ENCODE data around the gene QSOX2. TPM values are rescaled to one million over a fixed set of nuclear protein-coding genes. Genes with fewer than 3 reads are reported as not detected.

Gene QSOX2
- total RNA-seq, 6 donors from 2014 or later: 6.9 to 14.8 (median 10.1) TPM

- no peak for ATAC-seq (ENCODE audit: low FRiP score in 2 of 2)
Observed at GRCh38 chr9:136233411-136233810, 12.2 kb downstream of the QSOX2 start.

GRCh38 chr9:136232969-136233368 lies 12.6 kb downstream of the QSOX2 start:
- H3K9me3 ChIP-seq: no peaks in the 10 kb centered on the region
- H3K27ac ChIP-seq: no peak overlapping the region
- H3K27me3 ChIP-seq: no peaks in the 10 kb centered on the region
- no peak for TF ChIP-seq EP300 (IDR thresholded peaks at IDR 0.05)
- TF ChIP-seq, protein P1, sequence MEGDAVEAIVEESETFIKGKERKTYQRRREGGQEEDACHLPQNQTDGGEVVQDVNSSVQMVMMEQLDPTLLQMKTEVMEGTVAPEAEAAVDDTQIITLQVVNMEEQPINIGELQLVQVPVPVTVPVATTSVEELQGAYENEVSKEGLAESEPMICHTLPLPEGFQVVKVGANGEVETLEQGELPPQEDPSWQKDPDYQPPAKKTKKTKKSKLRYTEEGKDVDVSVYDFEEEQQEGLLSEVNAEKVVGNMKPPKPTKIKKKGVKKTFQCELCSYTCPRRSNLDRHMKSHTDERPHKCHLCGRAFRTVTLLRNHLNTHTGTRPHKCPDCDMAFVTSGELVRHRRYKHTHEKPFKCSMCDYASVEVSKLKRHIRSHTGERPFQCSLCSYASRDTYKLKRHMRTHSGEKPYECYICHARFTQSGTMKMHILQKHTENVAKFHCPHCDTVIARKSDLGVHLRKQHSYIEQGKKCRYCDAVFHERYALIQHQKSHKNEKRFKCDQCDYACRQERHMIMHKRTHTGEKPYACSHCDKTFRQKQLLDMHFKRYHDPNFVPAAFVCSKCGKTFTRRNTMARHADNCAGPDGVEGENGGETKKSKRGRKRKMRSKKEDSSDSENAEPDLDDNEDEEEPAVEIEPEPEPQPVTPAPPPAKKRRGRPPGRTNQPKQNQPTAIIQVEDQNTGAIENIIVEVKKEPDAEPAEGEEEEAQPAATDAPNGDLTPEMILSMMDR (IDR thresholded peaks at IDR 0.05): no peak
- no peak for TF ChIP-seq POLR2AphosphoS5 (IDR thresholded peaks at IDR 0.05)
- WGBS, 2 donors: 73 to 78% methylated on average over 10 of the region's 10 CpGs
- peaks cover 0 to 27% (median 10%) of the 10 kb centered on the region in 4 donors for H3K36me3 ChIP-seq
- peaks cover 0 to 11% (median 1%) of the 10 kb centered on the region in 4 donors for H3K4me1 ChIP-seq
- ATAC-seq (ENCODE audit: low FRiP score in 2 of 2) (no peak), DNase-seq (no peak)
- H3K4me3 ChIP-seq: no peak overlapping the region

More at GRCh38 chr9:136233411-136233810, 12.2 kb downstream of the QSOX2 start:
- peaks cover 0 to 27% (median 10%) of the 10 kb centered on the region in 4 donors for H3K36me3 ChIP-seq
- no peak overlapping the region for H3K27ac ChIP-seq
- no peak for DNase-seq
- no peaks in the 10 kb centered on the region for H3K9me3 ChIP-seq
- 59 to 73% methylated on average over 15 of the region's 15 CpGs for WGBS, 2 donors
- H3K27me3 ChIP-seq: no peaks in the 10 kb centered on the region
- no peak overlapping the region for H3K4me3 ChIP-seq
- no peak for TF ChIP-seq EP300 (IDR thresholded peaks at IDR 0.05)
- TF ChIP-seq, protein P1 (IDR thresholded peaks at IDR 0.05): no peak
- TF ChIP-seq POLR2A (IDR thresholded peaks at IDR 0.05): no peak
- TF ChIP-seq POLR2AphosphoS5 (IDR thresholded peaks at IDR 0.05): no peak
- H3K4me1 ChIP-seq: peaks cover 0 to 11% (median 1%) of the 10 kb centered on the region in 4 donors

DNA sequence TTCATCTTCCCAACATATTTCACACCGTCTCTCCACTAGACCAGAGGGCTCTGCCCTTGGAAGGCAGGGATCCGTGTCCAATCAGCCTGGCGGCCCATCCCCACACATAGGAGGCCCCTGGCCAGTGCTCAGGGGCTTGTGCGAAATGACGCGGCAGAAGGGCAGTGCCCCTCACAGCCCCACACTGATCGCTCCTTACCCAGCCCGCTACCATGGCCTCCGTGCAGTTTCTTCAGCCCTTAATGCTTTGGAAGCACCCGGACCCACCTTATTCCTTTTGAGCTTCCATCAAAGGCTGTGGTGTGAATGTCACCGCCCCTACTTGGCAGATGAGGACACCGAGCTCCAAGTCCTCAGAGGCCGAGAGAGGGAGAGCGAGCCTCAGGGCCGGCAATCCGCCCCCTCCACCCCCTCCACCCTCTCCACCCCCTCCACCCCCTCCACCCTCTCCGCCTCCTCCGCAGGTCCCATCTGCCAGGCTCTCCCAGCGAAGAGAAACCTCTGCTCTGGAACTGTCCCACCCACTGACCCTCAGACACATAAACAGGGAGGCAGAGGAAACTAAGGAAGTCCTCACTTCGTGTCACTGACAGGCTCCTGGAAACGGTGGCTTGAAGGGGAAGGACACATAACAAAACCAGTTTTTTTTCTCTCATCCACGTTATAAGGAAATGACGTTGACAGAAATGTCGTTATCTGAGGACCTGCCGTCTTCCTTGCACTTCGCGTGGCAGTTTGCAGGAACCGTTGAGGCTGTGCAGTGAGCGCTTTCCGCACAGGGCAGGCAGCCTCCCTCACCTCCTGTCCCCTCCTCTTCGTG lies 13.9 kb downstream of the QSOX2 start:
- ATAC-seq (ENCODE audit: low FRiP score in 2 of 2) (no peak), DNase-seq (peak in 1 of 2 donors; percentile 24)
- no peak overlapping the region for H3K27ac ChIP-seq
- WGBS, 2 donors: 65 to 73% methylated on average over 30 of the region's 31 CpGs
- H3K4me1 ChIP-seq: peaks cover 0 to 11% (median 1%) of the 10 kb centered on the region in 4 donors
- TF ChIP-seq POLR2A (IDR thresholded peaks at IDR 0.05): no peak
- no peak for TF ChIP-seq POLR2AphosphoS5 (IDR thresholded peaks at IDR 0.05)
- TF ChIP-seq, protein P1 (IDR thresholded peaks at IDR 0.05): no peak
- no peak for TF ChIP-seq EP300 (IDR thresholded peaks at IDR 0.05)
- no peak overlapping the region for H3K4me3 ChIP-seq
- peaks cover 0 to 20% (median 8%) of the 10 kb centered on the region in 4 donors for H3K36me3 ChIP-seq
- no peaks in the 10 kb centered on the region for H3K9me3 ChIP-seq
- no peaks in the 10 kb centered on the region for H3K27me3 ChIP-seq

- TF ChIP-seq EP300 (IDR thresholded peaks at IDR 0.05): no peak
- TF ChIP-seq, protein P1 (IDR thresholded peaks at IDR 0.05): no peak
- no peak for TF ChIP-seq POLR2A (IDR thresholded peaks at IDR 0.05)
- TF ChIP-seq POLR2AphosphoS5 (IDR thresholded peaks at IDR 0.05): no peak
- Histone ChIP-seq H3K36me3 (peaks cover 0 to 20% (median 3%) of the 10 kb centered on the region in 4 donors), H3K27me3 (no peaks in the 10 kb centered on the region), H3K4me1 (peaks cover 0 to 11% (median 1%) of the 10 kb centered on the region in 4 donors), H3K27ac (no peak overlapping the region), H3K9me3 (no peaks in the 10 kb centered on the region), H3K4me3 (no peak overlapping the region)
- WGBS, 2 donors: 89 to 94% methylated on average over 8 to 9 of the region's 9 CpGs
- no peak for DNase-seq
- no peak for ATAC-seq (ENCODE audit: low FRiP score in 2 of 2)
Observed at GRCh38 chr9:136230773-136231172, 14.8 kb downstream of the QSOX2 start.

Measured in upper lobe of left lung (tissue), 6 donors.